Measurements from ENCODE around the gene LHPP.

Gene LHPP

GRCh38 chr10:124450783-124451057 lies 10.9 kb upstream of the LHPP start:
- Histone ChIP-seq H3K27ac (no peak overlapping the region), H3K4me3 (no peak overlapping the region), H3K36me3 (ENCODE audit: insufficient read depth, low read length) (no peaks in the 10 kb centered on the region), H3K9me3 (ENCODE audit: low read depth, low read length) (no peaks in the 10 kb centered on the region), H3K9ac (ENCODE audit: insufficient read length) (no peak overlapping the region)
- no peak for DNase-seq (ENCODE audit: low read depth, low spot score)
- TF ChIP-seq EZH2 (IDR thresholded peaks at IDR 0.05) (no peak), POLR2AphosphoS5 (IDR thresholded peaks at IDR 0.05; ENCODE audit: borderline replicate concordance, low read depth, low read length) (no peak), FOXP2 (optimal IDR thresholded peaks at IDR 0.05; ENCODE audit: control extremely low read depth, extremely low read length, insufficient read depth) (no peak)

- DNase-seq (ENCODE audit: low read depth, low spot score), result no peak
- Histone ChIP-seq H3K9ac (ENCODE audit: insufficient read length) (no peak overlapping the region), H3K9me3 (ENCODE audit: low read depth, low read length) (no peaks in the 10 kb centered on the region), H3K36me3 (ENCODE audit: insufficient read depth, low read length) (no peaks in the 10 kb centered on the region), H3K27ac (no peak overlapping the region), H3K4me3 (no peak overlapping the region)
- TF ChIP-seq FOXP2 (optimal IDR thresholded peaks at IDR 0.05; ENCODE audit: control extremely low read depth, extremely low read length, insufficient read depth), result no peak
- no peak for TF ChIP-seq POLR2AphosphoS5 (IDR thresholded peaks at IDR 0.05; ENCODE audit: borderline replicate concordance, low read depth, low read length)
- TF ChIP-seq EZH2 (IDR thresholded peaks at IDR 0.05), result no peak
Measured at GRCh38 chr10:124451276-124451675, 10.3 kb upstream of the LHPP start.

- Histone ChIP-seq H3K4me3 (no peak overlapping the region), H3K9ac (ENCODE audit: insufficient read length) (no peak overlapping the region), H3K27ac (no peak overlapping the region), H3K36me3 (ENCODE audit: insufficient read depth, low read length) (no peaks in the 10 kb centered on the region), H3K9me3 (ENCODE audit: low read depth, low read length) (no peaks in the 10 kb centered on the region)
- no peak for DNase-seq (ENCODE audit: low read depth, low spot score)
- TF ChIP-seq POLR2AphosphoS5 (IDR thresholded peaks at IDR 0.05; ENCODE audit: borderline replicate concordance, low read depth, low read length), result no peak
- no peak for TF ChIP-seq EZH2 (IDR thresholded peaks at IDR 0.05)
- TF ChIP-seq FOXP2 (optimal IDR thresholded peaks at IDR 0.05; ENCODE audit: control extremely low read depth, extremely low read length, insufficient read depth), result no peak
Measured at GRCh38 chr10:124453960-124454610, 7.5 kb upstream of the LHPP start.

- no peak overlapping the region for H3K4me3 ChIP-seq
- no peak overlapping the region for H3K27ac ChIP-seq
- no peak overlapping the region for H3K9ac ChIP-seq (ENCODE audit: insufficient read length)
- H3K36me3 ChIP-seq (ENCODE audit: insufficient read depth, low read length), result no peaks in the 10 kb centered on the region
- no peaks in the 10 kb centered on the region for H3K9me3 ChIP-seq (ENCODE audit: low read depth, low read length)
- no peak for DNase-seq (ENCODE audit: low read depth, low spot score)
- no peak for TF ChIP-seq EZH2 (IDR thresholded peaks at IDR 0.05)
- TF ChIP-seq POLR2AphosphoS5 (IDR thresholded peaks at IDR 0.05; ENCODE audit: borderline replicate concordance, low read depth, low read length), result no peak
- TF ChIP-seq FOXP2 (optimal IDR thresholded peaks at IDR 0.05; ENCODE audit: control extremely low read depth, extremely low read length, insufficient read depth), result no peak
Measured at GRCh38 chr10:124455441-124455840, 6.2 kb upstream of the LHPP start.

GRCh38 chr10:124458473-124458872 lies 3.1 kb upstream of the LHPP start:
- no peak overlapping the region for H3K27ac ChIP-seq

GRCh38 chr10:124458889-124459288 lies 2.7 kb upstream of the LHPP start:
- no peak for TF ChIP-seq EZH2 (IDR thresholded peaks at IDR 0.05)
- TF ChIP-seq POLR2AphosphoS5 (IDR thresholded peaks at IDR 0.05; ENCODE audit: borderline replicate concordance, low read depth, low read length), result no peak
- TF ChIP-seq FOXP2 (optimal IDR thresholded peaks at IDR 0.05; ENCODE audit: control extremely low read depth, extremely low read length, insufficient read depth), result no peak
- no peak overlapping the region for H3K9ac ChIP-seq (ENCODE audit: insufficient read length)
- H3K9me3 ChIP-seq (ENCODE audit: low read depth, low read length), result no peaks in the 10 kb centered on the region
- H3K36me3 ChIP-seq (ENCODE audit: insufficient read depth, low read length), result no peaks in the 10 kb centered on the region
- H3K27ac ChIP-seq, result no peak overlapping the region
- H3K4me3 ChIP-seq, result no peak overlapping the region
- no peak for DNase-seq (ENCODE audit: low read depth, low spot score)

More at GRCh38 chr10:124458473-124458872, 3.1 kb upstream of the LHPP start:
- DNase-seq (ENCODE audit: low read depth, low spot score), result no peak
- Histone ChIP-seq H3K9me3 (ENCODE audit: low read depth, low read length) (no peaks in the 10 kb centered on the region), H3K9ac (ENCODE audit: insufficient read length) (no peak overlapping the region), H3K4me3 (no peak overlapping the region), H3K36me3 (ENCODE audit: insufficient read depth, low read length) (no peaks in the 10 kb centered on the region)
- TF ChIP-seq POLR2AphosphoS5 (IDR thresholded peaks at IDR 0.05; ENCODE audit: borderline replicate concordance, low read depth, low read length) (no peak), FOXP2 (optimal IDR thresholded peaks at IDR 0.05; ENCODE audit: control extremely low read depth, extremely low read length, insufficient read depth) (no peak), EZH2 (IDR thresholded peaks at IDR 0.05) (no peak)

- TF ChIP-seq FOXP2 (optimal IDR thresholded peaks at IDR 0.05; ENCODE audit: control extremely low read depth, extremely low read length, insufficient read depth) (no peak), POLR2AphosphoS5 (IDR thresholded peaks at IDR 0.05; ENCODE audit: borderline replicate concordance, low read depth, low read length) (no peak), EZH2 (IDR thresholded peaks at IDR 0.05) (no peak)
- Histone ChIP-seq H3K36me3 (ENCODE audit: insufficient read depth, low read length) (no peaks in the 10 kb centered on the region), H3K9me3 (ENCODE audit: low read depth, low read length) (no peaks in the 10 kb centered on the region), H3K4me3 (no peak overlapping the region), H3K27ac (no peak overlapping the region), H3K9ac (ENCODE audit: insufficient read length) (no peak overlapping the region)
- DNase-seq (ENCODE audit: low read depth, low spot score), result no peak
Measured at GRCh38 chr10:124459395-124459794, 2.2 kb upstream of the LHPP start.

GRCh38 chr10:124460144-124460543 lies 1.5 kb upstream of the LHPP start:
- Histone ChIP-seq H3K9ac (ENCODE audit: insufficient read length) (no peak overlapping the region), H3K27ac (no peak overlapping the region), H3K4me3 (no peak overlapping the region), H3K9me3 (ENCODE audit: low read depth, low read length) (no peaks in the 10 kb centered on the region), H3K36me3 (ENCODE audit: insufficient read depth, low read length) (no peaks in the 10 kb centered on the region)
- TF ChIP-seq POLR2AphosphoS5 (IDR thresholded peaks at IDR 0.05; ENCODE audit: borderline replicate concordance, low read depth, low read length), result no peak
- TF ChIP-seq EZH2 (IDR thresholded peaks at IDR 0.05), result no peak
- TF ChIP-seq FOXP2 (optimal IDR thresholded peaks at IDR 0.05; ENCODE audit: control extremely low read depth, extremely low read length, insufficient read depth), result no peak
- DNase-seq (ENCODE audit: low read depth, low spot score), result no peak

- Histone ChIP-seq H3K27ac (no peak overlapping the region), H3K9me3 (ENCODE audit: low read depth, low read length) (no peaks in the 10 kb centered on the region), H3K4me3 (peak overlapping the region; percentile 78), H3K36me3 (ENCODE audit: insufficient read depth, low read length) (no peaks in the 10 kb centered on the region), H3K9ac (ENCODE audit: insufficient read length) (no peak overlapping the region)
- no peak for DNase-seq (ENCODE audit: low read depth, low spot score)
- TF ChIP-seq EZH2 (IDR thresholded peaks at IDR 0.05) (no peak), FOXP2 (optimal IDR thresholded peaks at IDR 0.05; ENCODE audit: control extremely low read depth, extremely low read length, insufficient read depth) (no peak), POLR2AphosphoS5 (IDR thresholded peaks at IDR 0.05; ENCODE audit: borderline replicate concordance, low read depth, low read length) (no peak)
Measured at GRCh38 chr10:124462348-124462695, 699 bp downstream of the LHPP start.

All from SK-N-MC (cell line).